IMR-90 (cell line): ENCODE results near the gene KDM3A. TPM values are rescaled to one million over a fixed set of nuclear protein-coding genes. Genes with fewer than 3 reads are reported as not detected.

Experiments
- ATAC-seq: fragments of 200-7000 bp; cut with Tn5 transposase; 2 replicates; pipeline ENCODE4 v1.9.1; 2020; ENCODE audit warnings: low read depth, mild to moderate bottlenecking, moderate library complexity
- BruUV-seq: library from RNA; stranded (reverse); fragments of 400-500 nt; replicated peaks from 2 replicates; lab custom pipeline; 2021; lab: Mats Ljungman, UMichigan
- CTCF ChIA-PET: fragments of 300-600 bp; formaldehyde crosslinking; extraction: SDS; loops from one replicate; lab custom pipeline; 2021; ENCODE audit warnings: antibody characterized with exemption; lab: Yijun Ruan, JAX
- POLR2A ChIA-PET: fragments of 300-600 bp; sonication (Branson Sonifier 250); formaldehyde crosslinking; loops from one replicate; lab custom pipeline; 2022; ENCODE audit warnings: antibody characterized with exemption; ENCODE audit not compliant: unreplicated experiment; lab: Charles Lee
- DNase-seq: peaks from one replicate; pipeline ENCODE4 v3.0.0; 2013
- H2AFZ ChIP-seq: replicated peaks from 2 replicates; pipeline ENCODE3; 2013; ENCODE audit warnings: low read length, mild to moderate bottlenecking; ENCODE audit not compliant: poor library complexity
- H2AK5ac ChIP-seq: 2 replicates; pipeline ENCODE4 v1.6.1; 2013; ENCODE audit warnings: low read depth, low read length, inconsistent platforms
- H2AK9ac ChIP-seq: replicated peaks from 2 replicates; pipeline ENCODE3; 2013; ENCODE audit warnings: mild to moderate bottlenecking, low read depth, low read length, moderate library complexity; ENCODE audit not compliant: poor library complexity
- H2BK120ac ChIP-seq: 2 replicates; pipeline ENCODE4 v1.6.1; 2013; ENCODE audit warnings: low read depth, low read length, inconsistent platforms
- H2BK15ac ChIP-seq: 3 replicates; pipeline ENCODE4 v1.6.1; 2013; ENCODE audit warnings: low read depth, low read length, inconsistent platforms
- H2BK20ac ChIP-seq: 2 replicates; pipeline ENCODE4 v1.6.1; 2013; ENCODE audit warnings: low read depth, mild to moderate bottlenecking, inconsistent platforms, low read length, moderate library complexity
- H2BK5ac ChIP-seq: 2 replicates; pipeline ENCODE4 v1.6.1; 2013; ENCODE audit warnings: mild to moderate bottlenecking, low read depth, low read length, inconsistent platforms; ENCODE audit not compliant: poor library complexity, severe bottlenecking
- H3K14ac ChIP-seq: replicated peaks from 2 replicates; pipeline ENCODE4 v1.6.1; 2013; ENCODE audit warnings: low read depth, low read length, inconsistent platforms
- H3K18ac ChIP-seq: 2 replicates; pipeline ENCODE4 v1.6.1; 2013; ENCODE audit warnings: low read depth, low read length, control low read depth
- H3K23ac ChIP-seq: 2 replicates; pipeline ENCODE4 v1.6.1; 2013; ENCODE audit warnings: low read depth, low read length, inconsistent platforms
- H3K27ac ChIP-seq: 2 replicates; pipeline ENCODE4 v1.5.1; 2013; ENCODE audit warnings: mild to moderate bottlenecking, control low read depth, low read length; ENCODE audit not compliant: insufficient read depth
- H3K27me3 ChIP-seq: 2 replicates; pipeline ENCODE4 v1.6.1; 2013; ENCODE audit warnings: low read length; ENCODE audit not compliant: control insufficient read depth, insufficient read depth
- H3K36me3 ChIP-seq: 2 replicates; pipeline ENCODE4 v1.6.1; 2013; ENCODE audit warnings: low read length, mixed read lengths; ENCODE audit not compliant: control insufficient read depth, insufficient read depth
- H3K4ac ChIP-seq: 2 replicates; pipeline ENCODE4 v1.6.1; 2013; ENCODE audit warnings: low read depth, low read length, inconsistent platforms
- H3K4me1 ChIP-seq: 2 replicates; pipeline ENCODE4 v1.6.1; 2013; ENCODE audit warnings: low read length, mixed read lengths; ENCODE audit not compliant: control insufficient read depth, insufficient read depth
- H3K4me2 ChIP-seq: 2 replicates; pipeline ENCODE4 v1.6.1; 2013; ENCODE audit warnings: low read depth, mild to moderate bottlenecking, control low read depth, low read length, moderate library complexity
- H3K4me3 ChIP-seq: 2 replicates; pipeline ENCODE4 v1.5.1; 2013; ENCODE audit warnings: low read depth, mild to moderate bottlenecking, control low read depth, low read length, moderate library complexity; ENCODE audit not compliant: insufficient read depth
- H3K56ac ChIP-seq: 2 replicates; pipeline ENCODE4 v1.6.1; 2013; ENCODE audit warnings: low read length, inconsistent platforms; ENCODE audit not compliant: insufficient read depth; ENCODE audit errors: extremely low read depth
- H3K79me1 ChIP-seq, 2 experiments: 2 replicates each; pipeline ENCODE4 v1.6.1; 2013; ENCODE audit warnings: low read length in 2 of 2, inconsistent platforms in 1 of 2, low read depth in 1 of 2
- H3K9ac ChIP-seq: 2 replicates; pipeline ENCODE4 v1.6.1; 2013; ENCODE audit warnings: low read depth, low read length, control low read depth
- H3K9me1 ChIP-seq: 2 replicates; pipeline ENCODE4 v1.6.1; 2013; ENCODE audit warnings: low read length, inconsistent platforms; ENCODE audit not compliant: insufficient read depth
- H3K9me3 ChIP-seq: 2 replicates; pipeline ENCODE4 v1.6.1; 2013; ENCODE audit warnings: low read length; ENCODE audit not compliant: control insufficient read depth, insufficient read depth
- H4K20me1 ChIP-seq: 2 replicates; pipeline ENCODE4 v1.6.1; 2013; ENCODE audit warnings: low read length, inconsistent platforms; ENCODE audit not compliant: insufficient read depth
- H4K5ac ChIP-seq: 2 replicates; pipeline ENCODE4 v1.6.1; 2013; ENCODE audit warnings: mild to moderate bottlenecking, low read depth, low read length, control low read depth
- H4K8ac ChIP-seq, 2 experiments: 2 replicates each; pipeline ENCODE4 v1.6.1; 2013; ENCODE audit warnings: low read depth in 2 of 2, low read length in 2 of 2, control low read depth in 1 of 2, inconsistent platforms in 1 of 2
- H4K91ac ChIP-seq: 2 replicates; pipeline ENCODE4 v1.6.1; 2013; ENCODE audit warnings: low read depth, low read length, inconsistent platforms; ENCODE audit not compliant: insufficient read depth
- BHLHE40 ChIP-seq: fragments of 150-350 bp; IDR thresholded peaks from 2 replicates; pipeline ENCODE4 v1.6.1; 2016; ENCODE audit warnings: mild to moderate bottlenecking, low read depth, low read length
- CEBPB ChIP-seq: IDR thresholded peaks from 2 replicates; pipeline ENCODE4 v1.6.1; 2012; ENCODE audit warnings: low read depth, low read length, improper control_type of control experiment
- CHD1 ChIP-seq: IDR thresholded peaks from 2 replicates; pipeline ENCODE4 v1.6.1; 2012; ENCODE audit warnings: low read depth, low read length, improper control_type of control experiment
- CTCF ChIP-seq: conservative IDR thresholded peaks from 2 replicates; pipeline ENCODE4 v1.5.1; 2012; ENCODE audit warnings: mild to moderate bottlenecking, low read depth, low read length, improper control_type of control experiment
- FOS ChIP-seq: fragments of 150-350 bp; IDR thresholded peaks from 2 replicates; pipeline ENCODE4 v1.6.1; 2016; ENCODE audit warnings: low read depth, low read length
- MAFK ChIP-seq: IDR thresholded peaks from 2 replicates; pipeline ENCODE4 v1.6.1; 2012; ENCODE audit warnings: low read depth, low read length, improper control_type of control experiment
- NFE2L2 ChIP-seq: fragments of 150-350 bp; IDR thresholded peaks from 2 replicates; pipeline ENCODE4 v1.6.1; 2016; ENCODE audit warnings: low read depth, mild to moderate bottlenecking, low read length
- POLR2A ChIP-seq: IDR thresholded peaks from 2 replicates; pipeline ENCODE4 v1.6.1; 2012; ENCODE audit warnings: mild to moderate bottlenecking, low read depth, low read length
- RAD21 ChIP-seq: IDR thresholded peaks from 2 replicates; pipeline ENCODE4 v1.6.1; 2012; ENCODE audit warnings: low read length, improper control_type of control experiment
- RCOR1 ChIP-seq: IDR thresholded peaks from 2 replicates; pipeline ENCODE4 v1.6.1; 2012; ENCODE audit warnings: mild to moderate bottlenecking, low read length, improper control_type of control experiment; ENCODE audit not compliant: insufficient replicate concordance
- WGBS, 2 experiments: methylation state at CpG; one replicate each; pipeline versions ENCODE4 v1.1.5 to v1.1.7; 2013; ENCODE audit warnings: missing lambda C conversion rate in 2 of 2; ENCODE audit not compliant: insufficient read length in 1 of 2; ENCODE audit errors: extremely low coverage in 2 of 2; 5-methylcytosine and 5-hydroxymethylcytosine counted together
- dilution Hi-C: fragments of 300-500 bp; cut with HindIII; formaldehyde crosslinking; loops from one replicate; pipeline ENCODE4 v1.14.3; 2018; ENCODE audit warnings: low sequenced_read_pairs; ENCODE audit not compliant: unreplicated experiment
- in situ Hi-C: fragments of 300-500 bp; cut with MboI; formaldehyde crosslinking; loops from 3 replicates; pipeline ENCODE4 v1.14.3; 2019; ENCODE audit warnings: low sequenced_read_pairs, inconsistent platforms, mixed read lengths
- intact Hi-C: fragments of 100-400 bp; cut with micrococcal nuclease; formaldehyde crosslinking; loops from 2 replicates; pipeline ENCODE4 v1.10.0; 2022
- polyA plus RNA-seq, 3 experiments: library from polyadenylated mRNA; depleted of rRNA; stranded (reverse); fragments of >200 nt; gene quantifications; 2 replicates each; pipeline ENCODE4 v1.2.3, GENCODE V29; 2012; ENCODE audit warnings: low replicate concordance in 1 of 3
- total RNA-seq: library from RNA; depleted of rRNA; stranded (reverse); fragments of >200 nt; gene quantifications from 2 replicates; pipeline ENCODE4 v1.2.3, GENCODE V29; 2012
- TF ChIP-seq, protein P1 (sequence below): fragments of 150-350 bp; IDR thresholded peaks from 2 replicates; pipeline ENCODE4 v1.6.1; 2016; ENCODE audit warnings: low read depth, mild to moderate bottlenecking, low read length, moderate library complexity, borderline replicate concordance

The KDM3A gene
- total and polyA plus RNA-seq, 2 of the 4 experiments (the other 2 are of a cell fraction), result 24.8 to 33.3 TPM

GRCh38 chr2:86416146-86416545 lies 25.0 kb upstream of the KDM3A start:
- dilution Hi-C loops, result no loop called here
- Histone ChIP-seq H2BK120ac (no peak overlapping the region), H2AK5ac (no peak overlapping the region), H3K9me3 (no peaks in the 10 kb centered on the region), H4K20me1 (no peaks in the 10 kb centered on the region), H3K27me3 (peaks cover 11% of the 10 kb centered on the region), H3K4me2 (no peak overlapping the region), H3K18ac (no peak overlapping the region), H2AK9ac (no peak overlapping the region), H3K79me1 (no peaks in the 10 kb centered on the region), H4K8ac (no peak overlapping the region), H3K9ac (no peak overlapping the region), H2BK5ac (no peak overlapping the region), H3K4ac (no peak overlapping the region), H3K36me3 (no peaks in the 10 kb centered on the region), H2BK15ac (no peak overlapping the region), H2AFZ (no peak overlapping the region), H3K23ac (no peak overlapping the region), H2BK20ac (no peak overlapping the region), H3K27ac (no peak overlapping the region), H4K5ac (no peak overlapping the region), H4K91ac (no peak overlapping the region), H3K56ac (no peak overlapping the region), H3K9me1 (no peaks in the 10 kb centered on the region; the same call in 1 of the 2 replicates), H3K4me3 (no peak overlapping the region), H3K14ac (no peak overlapping the region), H3K4me1 (no peaks in the 10 kb centered on the region)
- ChIA-PET POLR2A (no interaction called here), CTCF (no interaction called here)
- DNase-seq, result no peak
- no peak for ATAC-seq
- no CpG with 5 or more reads among the region's 2 CpGs for WGBS, 2 experiments
- intact Hi-C loops, result no loop called here
- no TSS peak for BruUV-seq
- in situ Hi-C loops, result no loop called here
- TF ChIP-seq RAD21 (no peak), CTCF (no peak), FOS (no peak), RCOR1 (no peak), CHD1 (no peak), MAFK (no peak), NFE2L2 (no peak), BHLHE40 (no peak), CEBPB (no peak), POLR2A (no peak)
- TF ChIP-seq, protein P1, sequence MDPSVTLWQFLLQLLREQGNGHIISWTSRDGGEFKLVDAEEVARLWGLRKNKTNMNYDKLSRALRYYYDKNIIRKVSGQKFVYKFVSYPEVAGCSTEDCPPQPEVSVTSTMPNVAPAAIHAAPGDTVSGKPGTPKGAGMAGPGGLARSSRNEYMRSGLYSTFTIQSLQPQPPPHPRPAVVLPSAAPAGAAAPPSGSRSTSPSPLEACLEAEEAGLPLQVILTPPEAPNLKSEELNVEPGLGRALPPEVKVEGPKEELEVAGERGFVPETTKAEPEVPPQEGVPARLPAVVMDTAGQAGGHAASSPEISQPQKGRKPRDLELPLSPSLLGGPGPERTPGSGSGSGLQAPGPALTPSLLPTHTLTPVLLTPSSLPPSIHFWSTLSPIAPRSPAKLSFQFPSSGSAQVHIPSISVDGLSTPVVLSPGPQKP, result no peak
